Measurements from ENCODE around the gene CIPC. TPM values are rescaled to one million over a fixed set of nuclear protein-coding genes. Genes with fewer than 3 reads are reported as not detected.

CIPC gene
- total RNA-seq, 1 experiment from 2014 or later = 26.6 TPM

DNA sequence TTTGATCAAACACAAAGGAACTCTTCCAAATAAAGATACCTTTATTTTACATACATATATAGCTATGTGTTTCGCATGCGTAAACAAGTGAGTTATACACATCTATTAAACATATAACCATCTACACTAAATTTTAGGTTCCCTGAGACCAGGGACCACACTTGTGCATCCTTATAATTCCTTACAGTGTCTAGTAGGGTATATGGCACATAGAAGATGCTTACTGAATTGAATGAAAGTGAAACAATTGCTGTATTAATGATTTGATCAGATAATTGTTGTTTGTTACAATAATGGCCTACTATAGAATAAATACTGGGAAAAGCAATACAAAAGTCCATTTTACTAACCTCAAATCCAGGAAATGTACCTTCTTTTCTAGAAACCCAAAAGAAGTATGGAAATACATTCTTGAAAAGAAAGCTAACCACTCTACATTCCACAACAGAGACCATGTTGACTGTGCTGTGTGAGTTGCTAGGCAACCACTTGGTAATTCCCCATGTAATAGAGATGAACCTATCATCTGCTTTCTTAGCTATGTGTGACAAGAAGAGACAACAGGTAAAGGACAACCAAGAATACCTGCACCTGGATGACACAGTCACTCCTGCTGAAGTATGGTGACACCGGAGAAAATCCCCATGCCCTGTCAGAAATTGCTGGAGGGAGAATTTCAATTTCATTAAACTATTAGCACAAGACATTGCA lies 11.9 kb upstream of the CIPC start:
- DNase-seq (peak; percentile 64), ATAC-seq (no peak)
- Histone ChIP-seq H3K9me3 (ENCODE audit: low read length) (peaks cover 6% of the 10 kb centered on the region), H3K79me2 (ENCODE audit: low read length) (no peaks in the 10 kb centered on the region), H3K4me3 (ENCODE audit: low read length) (no peak overlapping the region), H3K4me1 (ENCODE audit: insufficient read depth, low read length) (peaks cover 22% of the 10 kb centered on the region), H3K36me3 (ENCODE audit: low read depth, low read length) (0 out of 2 replicates have a peak, but pooled peaks cover 2% of the 10 kb centered on the region), H3K9me2 (replicated peaks; ENCODE audit: low read length) (no peaks in the 10 kb centered on the region), H3K27me3 (ENCODE audit: low read length) (no peaks in the 10 kb centered on the region), H3K27ac (ENCODE audit: low read length) (no peak overlapping the region), H4K20me1 (ENCODE audit: low read length) (no peaks in the 10 kb centered on the region), H2AFZ (ENCODE audit: low read length) (no peak overlapping the region), H3K4me2 (ENCODE audit: low read length) (no peak overlapping the region), H3K9ac (ENCODE audit: low read length) (no peak overlapping the region), H3F3A (ENCODE audit: low read length, unreplicated experiment) (peaks cover 3% of the 10 kb centered on the region)
- ChIA-PET POLR2A (ENCODE audit: unreplicated experiment) (interaction anchor here (0.5 to 0.6 kb wide), 2 partner anchors 10 to 463 kb away, joined by 5 to 9 read pairs; no protein-coding TSS in a partner anchor), CTCF (interaction anchor here (0.5 to 0.7 kb wide), 3 partner anchors 15 to 301 kb away, joined by 3 to 4 read pairs (median 4); no protein-coding TSS in a partner anchor)
- TF ChIP-seq, protein P1, sequence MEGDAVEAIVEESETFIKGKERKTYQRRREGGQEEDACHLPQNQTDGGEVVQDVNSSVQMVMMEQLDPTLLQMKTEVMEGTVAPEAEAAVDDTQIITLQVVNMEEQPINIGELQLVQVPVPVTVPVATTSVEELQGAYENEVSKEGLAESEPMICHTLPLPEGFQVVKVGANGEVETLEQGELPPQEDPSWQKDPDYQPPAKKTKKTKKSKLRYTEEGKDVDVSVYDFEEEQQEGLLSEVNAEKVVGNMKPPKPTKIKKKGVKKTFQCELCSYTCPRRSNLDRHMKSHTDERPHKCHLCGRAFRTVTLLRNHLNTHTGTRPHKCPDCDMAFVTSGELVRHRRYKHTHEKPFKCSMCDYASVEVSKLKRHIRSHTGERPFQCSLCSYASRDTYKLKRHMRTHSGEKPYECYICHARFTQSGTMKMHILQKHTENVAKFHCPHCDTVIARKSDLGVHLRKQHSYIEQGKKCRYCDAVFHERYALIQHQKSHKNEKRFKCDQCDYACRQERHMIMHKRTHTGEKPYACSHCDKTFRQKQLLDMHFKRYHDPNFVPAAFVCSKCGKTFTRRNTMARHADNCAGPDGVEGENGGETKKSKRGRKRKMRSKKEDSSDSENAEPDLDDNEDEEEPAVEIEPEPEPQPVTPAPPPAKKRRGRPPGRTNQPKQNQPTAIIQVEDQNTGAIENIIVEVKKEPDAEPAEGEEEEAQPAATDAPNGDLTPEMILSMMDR (conservative IDR thresholded peaks at IDR 0.05; ENCODE audit: low read depth, low read length) = no peak
- TF ChIP-seq EZH2phosphoT487 (IDR thresholded peaks at IDR 0.05; ENCODE audit: borderline replicate concordance, low read length) (no peak), EZH2 (IDR thresholded peaks at IDR 0.05; ENCODE audit: low read length, unreplicated experiment) (no peak)
- no TSS peak for BruUV-seq (replicated peaks)
- intact Hi-C loops (cut with micrococcal nuclease) = no loop called here

DNA sequence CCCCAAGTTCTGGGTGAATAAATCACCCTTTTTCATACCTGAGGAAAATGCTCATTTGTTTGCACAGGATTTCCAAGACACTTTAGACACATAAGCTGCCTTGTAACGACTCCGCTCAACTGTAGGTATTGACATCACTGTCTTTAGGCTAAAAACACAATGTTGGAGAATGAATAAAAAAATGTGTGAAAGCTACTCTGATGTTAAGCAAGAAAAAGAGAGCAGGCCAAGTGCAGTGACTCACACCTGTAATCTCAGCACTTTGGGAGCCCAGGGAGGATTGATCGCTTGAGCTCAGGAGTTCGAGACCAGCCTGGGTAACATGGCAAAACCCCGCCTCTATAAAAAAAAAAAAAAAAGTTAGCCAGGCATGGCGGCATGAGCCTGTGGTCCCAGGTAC lies 11.1 kb upstream of the CIPC start:
- Histone ChIP-seq H3K79me2 (ENCODE audit: low read length) (no peaks in the 10 kb centered on the region), H3K9ac (ENCODE audit: low read length) (no peak overlapping the region)
- CTCF ChIA-PET = no interaction called here

DNA sequence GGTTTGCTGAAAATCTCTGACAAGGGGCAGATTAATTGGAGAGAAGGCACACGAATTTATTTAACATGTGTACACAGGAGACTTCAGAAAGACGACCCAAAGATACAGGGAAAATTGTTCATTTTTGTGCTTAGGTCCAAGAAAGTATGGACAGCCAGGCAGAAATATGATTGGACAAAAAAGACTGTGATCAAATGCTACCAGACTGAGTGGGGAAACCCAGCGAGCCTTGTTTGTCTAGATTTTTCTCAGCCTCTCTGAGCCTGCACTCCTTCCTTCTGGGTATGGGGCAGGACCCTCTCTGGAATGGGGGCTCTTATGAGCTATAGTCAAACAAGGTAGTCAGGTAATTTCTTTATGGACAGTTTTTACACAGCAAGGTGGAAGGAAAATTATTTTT lies 10.4 kb upstream of the CIPC start:
- ChIA-PET POLR2A (ENCODE audit: unreplicated experiment) (no interaction called here), CTCF (no interaction called here)
- peak overlapping the region; percentile 20; the same call in 1 of the 2 replicates for H3K4me3 ChIP-seq (ENCODE audit: low read length)
- H3K4me1 ChIP-seq (ENCODE audit: insufficient read depth, low read length) = peaks cover 22% of the 10 kb centered on the region
- no peaks in the 10 kb centered on the region for H3K79me2 ChIP-seq (ENCODE audit: low read length)
- peak overlapping the region; percentile 34 for H3K9ac ChIP-seq (ENCODE audit: low read length)
- H3K9me3 ChIP-seq (ENCODE audit: low read length) = peaks cover 14% of the 10 kb centered on the region
- H3K9me2 ChIP-seq (replicated peaks; ENCODE audit: low read length) = no peaks in the 10 kb centered on the region
- ATAC-seq = no peak
- TF ChIP-seq EZH2 (IDR thresholded peaks at IDR 0.05; ENCODE audit: low read length, unreplicated experiment) = no peak
- no peak for TF ChIP-seq EZH2phosphoT487 (IDR thresholded peaks at IDR 0.05; ENCODE audit: borderline replicate concordance, low read length)
- TF ChIP-seq, protein P1 (conservative IDR thresholded peaks at IDR 0.05; ENCODE audit: low read depth, low read length) = no peak
- no TSS peak for BruUV-seq (replicated peaks)
- H2AFZ ChIP-seq (ENCODE audit: low read length) = peak overlapping the region; percentile 52; the same call in 1 of the 2 replicates
- no peaks in the 10 kb centered on the region for H3K27me3 ChIP-seq (ENCODE audit: low read length)
- intact Hi-C loops (cut with micrococcal nuclease) = no loop called here
- no peak for DNase-seq
- no peaks in the 10 kb centered on the region for H4K20me1 ChIP-seq (ENCODE audit: low read length)
- peak overlapping the region; percentile 76 for H3K27ac ChIP-seq (ENCODE audit: low read length)
- H3K4me2 ChIP-seq (ENCODE audit: low read length) = peak overlapping the region; percentile 73
- peaks cover 3% of the 10 kb centered on the region for H3F3A ChIP-seq (ENCODE audit: low read length, unreplicated experiment)
- peaks cover 4% of the 10 kb centered on the region; the same call in 1 of the 2 replicates for H3K36me3 ChIP-seq (ENCODE audit: low read depth, low read length)

More for the DNA sequence above, 11.1 kb upstream of the CIPC start:
- H3K9me3 ChIP-seq (ENCODE audit: low read length) = peaks cover 14% of the 10 kb centered on the region
- no peak overlapping the region for H2AFZ ChIP-seq (ENCODE audit: low read length)
- no TSS peak for BruUV-seq (replicated peaks)
- TF ChIP-seq EZH2phosphoT487 (IDR thresholded peaks at IDR 0.05; ENCODE audit: borderline replicate concordance, low read length) (no peak), EZH2 (IDR thresholded peaks at IDR 0.05; ENCODE audit: low read length, unreplicated experiment) (no peak)
- no peak overlapping the region for H3K4me2 ChIP-seq (ENCODE audit: low read length)
- peaks cover 3% of the 10 kb centered on the region for H3F3A ChIP-seq (ENCODE audit: low read length, unreplicated experiment)
- H3K27me3 ChIP-seq (ENCODE audit: low read length) = no peaks in the 10 kb centered on the region
- intact Hi-C loops (cut with micrococcal nuclease) = no loop called here
- H3K9me2 ChIP-seq (replicated peaks; ENCODE audit: low read length) = no peaks in the 10 kb centered on the region
- POLR2A ChIA-PET (ENCODE audit: unreplicated experiment) = no interaction called here
- ATAC-seq = no peak
- peaks cover 22% of the 10 kb centered on the region for H3K4me1 ChIP-seq (ENCODE audit: insufficient read depth, low read length)
- H4K20me1 ChIP-seq (ENCODE audit: low read length) = no peaks in the 10 kb centered on the region
- no peak overlapping the region for H3K27ac ChIP-seq (ENCODE audit: low read length)
- H3K36me3 ChIP-seq (ENCODE audit: low read depth, low read length) = peaks cover 4% of the 10 kb centered on the region; the same call in 1 of the 2 replicates
- peak; percentile 30 for DNase-seq
- no peak overlapping the region for H3K4me3 ChIP-seq (ENCODE audit: low read length)
